NCI-H2081 (cell line): ENCODE measurements around the gene FKBP2.
"Not testable (repeated sequence)": the region's sequence is repeated elsewhere in the genome, so short reads cannot be mapped to it uniquely, and the experiment has no call there.

Experiments
- DNase-seq, 2 experiments: peaks; one replicate each; lab custom pipeline; 2025; lab: John Stamatoyannopoulos, UW

FKBP2 gene

GRCh38 chr11:64234647-64235379 lies 6.1 kb upstream of the FKBP2 start:
- DNase-seq = peak; percentile 14 to 27

- DNase-seq = no peak
Measured at GRCh38 chr11:64235437-64236161, 5.3 kb upstream of the FKBP2 start.

- DNase-seq = peak; percentile 92 to 96
Measured at GRCh38 chr11:64237484-64237951, 3.4 kb upstream of the FKBP2 start.

- peak; percentile 52 to 78 for DNase-seq
Measured at GRCh38 chr11:64238076-64238475, 2.8 kb upstream of the FKBP2 start.

- no peak for DNase-seq
Measured at GRCh38 chr11:64238999-64239398, 1.9 kb upstream of the FKBP2 start.

- no peak for DNase-seq
Measured at GRCh38 chr11:64239662-64240434, 1.0 kb upstream of the FKBP2 start.

- peak; percentile 94 to 99 for DNase-seq
Measured at GRCh38 chr11:64241241-64241490, 271 bp downstream of the FKBP2 start.

- DNase-seq = no peak
Measured at GRCh38 chr11:64241491-64242374, 838 bp downstream of the FKBP2 start.

GRCh38 chr11:64243236-64243854 lies 2.5 kb downstream of the FKBP2 start:
- no peak for DNase-seq

- DNase-seq = no peak
Measured at GRCh38 chr11:64244107-64244506, 3.2 kb downstream of the FKBP2 start.

- no peak for DNase-seq
Measured at GRCh38 chr11:64244966-64245365, 4.1 kb downstream of the FKBP2 start.

- peak; percentile 62 to 75 for DNase-seq
Measured at GRCh38 chr11:64245401-64245796, 4.5 kb downstream of the FKBP2 start.

- DNase-seq = peak; percentile 25 to 60
Measured at GRCh38 chr11:64245797-64246620, 5.1 kb downstream of the FKBP2 start.

- DNase-seq = not testable (repeated sequence)
Measured at GRCh38 chr11:64246621-64246870, 5.7 kb downstream of the FKBP2 start.

GRCh38 chr11:64246871-64247728 lies 6.2 kb downstream of the FKBP2 start, which contains the start of gene PPP1R14B:
TSS of gene PPP1R14B (minus strand) at chr11:64246943. CDS start at chr11:64246673, 270 bp downstream.
- peak; percentile 74 to 81 for DNase-seq

- no peak for DNase-seq
Measured at GRCh38 chr11:64247729-64248531, 7.0 kb downstream of the FKBP2 start.

GRCh38 chr11:64248578-64248977 lies 7.7 kb downstream of the FKBP2 start:
- no peak for DNase-seq

GRCh38 chr11:64249038-64249437 lies 8.1 kb downstream of the FKBP2 start:
- no peak for DNase-seq
